AG09319 (cell line): ENCODE data around the gene PPP1R37.
"Not testable (repeated sequence)": the region's sequence is repeated elsewhere in the genome, so short reads cannot be mapped to it uniquely, and the experiment has no call there.

Source experiments
- DNase-seq: peaks from one replicate; pipeline ENCODE4 v3.0.0-alpha.2; 2010; ENCODE audit warnings: low read depth; ENCODE audit errors: extremely low read depth
- TF ChIP-seq, protein P1 (sequence below): IDR thresholded peaks from 2 replicates; pipeline ENCODE4 v1.5.1; 2011; ENCODE audit warnings: low read depth, mild to moderate bottlenecking, inconsistent platforms, low read length, moderate library complexity

Gene PPP1R37

DNA sequence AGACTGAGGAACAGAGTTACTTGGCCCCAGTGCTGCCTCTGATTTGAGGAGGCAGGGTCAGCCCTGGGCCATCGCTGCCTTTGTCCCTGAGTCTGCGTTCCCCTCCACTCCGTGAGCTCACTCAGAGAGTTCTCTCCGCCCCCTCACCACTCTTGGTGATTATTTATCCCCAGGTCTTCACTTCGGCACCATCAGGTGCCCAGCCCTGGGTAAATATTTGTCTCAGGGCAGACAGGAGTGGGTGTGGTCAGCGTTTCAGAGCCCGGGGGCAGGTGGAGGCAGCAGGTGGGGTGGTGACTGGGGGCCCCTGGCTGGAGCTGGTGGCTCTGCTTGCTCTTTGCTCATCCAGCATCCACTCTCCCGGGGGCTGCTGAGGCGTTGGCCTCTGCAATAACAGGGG is 20.6 kb downstream of the PPP1R37 start:
- TF ChIP-seq, protein P1, sequence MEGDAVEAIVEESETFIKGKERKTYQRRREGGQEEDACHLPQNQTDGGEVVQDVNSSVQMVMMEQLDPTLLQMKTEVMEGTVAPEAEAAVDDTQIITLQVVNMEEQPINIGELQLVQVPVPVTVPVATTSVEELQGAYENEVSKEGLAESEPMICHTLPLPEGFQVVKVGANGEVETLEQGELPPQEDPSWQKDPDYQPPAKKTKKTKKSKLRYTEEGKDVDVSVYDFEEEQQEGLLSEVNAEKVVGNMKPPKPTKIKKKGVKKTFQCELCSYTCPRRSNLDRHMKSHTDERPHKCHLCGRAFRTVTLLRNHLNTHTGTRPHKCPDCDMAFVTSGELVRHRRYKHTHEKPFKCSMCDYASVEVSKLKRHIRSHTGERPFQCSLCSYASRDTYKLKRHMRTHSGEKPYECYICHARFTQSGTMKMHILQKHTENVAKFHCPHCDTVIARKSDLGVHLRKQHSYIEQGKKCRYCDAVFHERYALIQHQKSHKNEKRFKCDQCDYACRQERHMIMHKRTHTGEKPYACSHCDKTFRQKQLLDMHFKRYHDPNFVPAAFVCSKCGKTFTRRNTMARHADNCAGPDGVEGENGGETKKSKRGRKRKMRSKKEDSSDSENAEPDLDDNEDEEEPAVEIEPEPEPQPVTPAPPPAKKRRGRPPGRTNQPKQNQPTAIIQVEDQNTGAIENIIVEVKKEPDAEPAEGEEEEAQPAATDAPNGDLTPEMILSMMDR = no peak
- no peak for DNase-seq

DNA sequence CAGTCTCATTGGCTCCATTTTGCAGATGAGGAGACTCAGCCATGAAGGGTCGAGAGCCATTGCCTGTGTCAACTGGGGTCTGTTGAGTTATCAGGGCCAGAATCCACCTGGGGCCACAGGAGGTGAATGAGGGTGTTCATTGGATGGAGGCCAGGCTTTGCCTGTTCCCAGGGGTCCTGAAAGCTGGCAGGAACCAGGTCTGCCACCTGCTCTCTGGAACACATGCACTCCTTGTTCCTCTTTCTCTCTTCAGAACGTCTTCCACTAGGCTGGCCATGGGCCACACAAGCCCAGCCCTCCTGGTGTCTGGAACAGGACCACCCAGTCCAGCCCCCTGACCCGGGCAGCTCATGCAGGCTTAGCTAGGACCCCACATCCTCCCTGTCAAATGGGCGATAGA is 21.1 kb downstream of the PPP1R37 start:
- no peak for DNase-seq
- TF ChIP-seq, protein P1 = no peak

DNA sequence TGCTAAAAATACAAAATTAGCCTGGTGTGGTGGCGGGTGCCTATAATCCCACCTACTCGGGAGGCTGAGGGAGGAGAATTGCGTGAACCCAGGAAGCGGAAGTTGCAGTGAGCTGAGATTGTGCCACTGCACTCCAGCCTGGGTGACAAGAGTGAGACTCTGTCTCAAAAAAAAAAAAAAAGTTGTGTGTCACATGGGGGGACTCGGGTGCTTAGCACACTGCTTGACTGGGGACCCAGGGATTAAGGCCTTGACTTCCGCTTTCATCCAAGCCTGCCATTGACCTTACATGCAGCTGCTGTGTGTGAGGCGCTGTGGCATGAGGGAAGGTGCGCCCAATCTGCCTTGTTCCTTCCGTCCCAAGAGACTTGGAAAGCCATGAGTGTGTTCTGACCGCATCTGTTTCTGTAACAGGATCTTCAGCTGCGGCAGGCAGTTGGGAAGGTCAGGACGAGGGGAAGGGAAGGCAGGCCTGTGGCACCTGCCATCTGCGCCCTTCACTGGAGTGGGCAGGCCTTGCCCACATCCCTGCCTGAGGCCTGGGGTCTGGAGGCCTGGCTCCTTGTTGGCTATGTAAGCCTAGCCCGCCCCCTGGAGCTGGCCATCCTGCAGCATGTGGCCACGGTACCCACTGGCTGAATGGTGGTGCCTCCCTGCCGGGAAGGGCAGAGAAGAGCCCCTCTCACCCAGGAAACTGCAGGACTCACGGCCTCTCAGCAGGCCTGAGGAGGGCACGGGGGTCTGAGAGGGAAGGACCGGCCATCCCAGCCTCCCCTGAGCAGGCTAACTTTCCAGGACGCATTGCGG is 23.0 kb downstream of the PPP1R37 start:
- TF ChIP-seq, protein P1 = no peak
- DNase-seq = no peak

DNA sequence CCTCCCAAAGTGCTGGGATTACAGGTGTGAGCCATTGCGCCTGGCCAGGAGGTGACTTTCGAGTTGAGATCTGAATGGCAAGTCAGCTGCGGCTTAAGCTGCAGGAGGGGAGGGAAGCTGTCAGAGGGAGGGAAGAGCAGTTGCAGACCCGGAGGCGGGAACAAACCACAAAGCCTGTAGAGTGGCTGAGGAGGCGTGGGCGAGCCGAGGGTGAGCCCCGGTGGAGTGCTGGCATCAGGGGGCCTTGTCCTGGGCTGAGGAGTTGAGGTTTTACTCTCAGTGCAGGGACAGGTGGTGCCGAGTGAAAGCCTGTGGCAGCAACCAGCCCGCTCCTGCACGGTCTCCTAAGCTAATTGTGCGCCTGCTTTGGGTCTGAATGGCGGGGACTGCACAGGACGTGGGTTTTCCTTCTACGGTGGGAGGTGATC is 24.2 kb downstream of the PPP1R37 start:
- DNase-seq = no peak
- TF ChIP-seq, protein P1 = no peak

DNA sequence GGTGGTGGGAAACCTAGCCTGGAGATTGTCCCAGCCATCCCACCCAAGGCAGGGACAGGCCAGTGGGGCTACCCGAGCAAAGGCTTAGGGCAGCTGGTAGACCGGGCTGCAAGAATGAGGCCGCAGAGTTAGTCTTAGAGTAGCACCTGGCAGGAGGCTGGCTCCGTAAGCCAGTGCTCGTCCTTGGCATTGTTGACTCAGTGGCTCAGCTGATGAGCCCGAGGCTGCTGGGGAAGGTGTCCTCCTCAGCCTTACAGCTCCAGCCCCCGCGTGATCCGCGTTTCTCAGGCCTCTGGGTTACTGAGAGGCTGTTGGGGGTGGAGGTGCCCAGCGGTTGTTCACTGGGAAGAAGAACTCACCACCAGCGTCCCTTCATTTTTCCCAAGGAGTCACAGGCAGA is 24.7 kb downstream of the PPP1R37 start:
- TF ChIP-seq, protein P1 = no peak
- no peak for DNase-seq

DNA sequence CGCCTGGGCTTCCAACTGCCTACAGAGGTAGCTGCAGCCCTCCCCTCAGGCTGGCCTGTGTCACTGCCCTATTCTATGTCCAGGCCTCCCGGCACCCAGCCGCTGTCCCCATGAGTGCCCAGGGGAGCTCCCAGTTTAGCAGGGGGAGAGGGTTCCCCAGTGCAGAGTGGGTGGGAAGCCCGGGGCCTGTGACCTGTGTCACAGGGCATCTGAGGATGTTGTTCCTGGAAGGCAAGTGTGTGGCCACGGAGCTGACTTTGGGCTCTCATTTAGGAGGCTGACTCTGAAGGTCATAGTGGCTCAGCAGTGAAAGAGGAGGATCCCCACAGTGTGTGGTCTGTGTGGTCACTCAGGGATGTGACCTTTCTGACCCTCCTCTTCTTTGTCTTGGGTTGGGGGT is 25.1 kb downstream of the PPP1R37 start:
- DNase-seq = no peak
- TF ChIP-seq, protein P1 = no peak

DNA sequence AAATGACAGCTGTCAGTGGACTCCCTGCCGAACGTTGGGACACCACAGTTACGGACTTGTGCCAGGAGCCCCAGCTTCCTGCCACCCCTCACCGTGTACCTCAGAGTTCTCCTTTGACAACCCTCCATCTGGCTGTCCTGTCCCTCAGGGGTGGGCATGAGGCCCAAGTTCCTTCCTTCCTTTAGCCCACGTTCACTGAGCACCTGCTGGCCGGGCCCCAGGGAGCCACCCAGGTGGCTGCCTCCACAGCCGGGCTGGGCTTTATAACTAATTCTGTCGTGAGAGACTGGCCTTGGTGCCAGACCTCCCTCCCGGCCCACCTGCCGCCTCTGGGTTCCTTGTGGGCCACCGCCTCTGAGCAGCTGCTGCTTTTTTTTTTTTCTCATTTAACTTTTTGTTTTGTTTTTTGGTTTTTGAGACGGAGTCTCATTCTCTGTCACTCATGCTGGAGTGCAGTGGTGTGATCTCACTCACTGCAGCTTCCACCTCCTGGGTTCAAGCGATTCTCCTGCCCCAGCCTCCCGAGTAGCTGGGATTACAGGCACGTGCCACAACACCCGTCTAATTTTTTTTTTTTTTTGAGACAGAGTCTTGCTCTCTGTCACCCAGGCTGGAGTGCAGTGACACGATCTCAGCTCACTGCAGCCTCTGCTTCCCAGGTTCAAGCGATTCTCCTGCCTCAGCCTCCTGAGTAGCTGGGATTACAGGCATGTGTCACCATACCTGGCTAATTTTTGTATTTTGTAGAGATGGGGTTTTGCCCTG is 25.8 kb downstream of the PPP1R37 start:
- DNase-seq = not testable (repeated sequence)

DNA sequence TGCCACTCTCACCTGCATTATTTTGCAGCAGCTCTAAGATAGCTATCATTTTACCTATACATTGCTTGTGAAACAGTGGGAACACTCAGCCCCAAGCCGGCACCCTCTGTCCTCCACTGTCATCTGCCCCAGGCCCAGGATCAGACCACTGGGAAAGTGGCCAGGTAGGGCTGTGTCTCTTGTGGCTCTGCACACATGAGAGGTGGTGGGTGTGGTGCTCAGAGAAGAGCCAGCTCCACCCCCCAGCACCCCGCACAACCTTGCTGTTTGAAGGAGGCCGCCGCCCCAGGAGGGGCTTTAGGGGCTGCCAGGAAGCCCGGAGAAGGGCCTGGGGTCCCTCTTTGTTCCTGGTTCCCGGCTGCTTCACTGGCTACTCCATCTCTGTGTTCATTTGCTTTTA is 26.6 kb downstream of the PPP1R37 start:
- TF ChIP-seq, protein P1 = no peak
- no peak for DNase-seq
